ENCODE results near the gene NEDD4L.

The NEDD4L gene

DNA sequence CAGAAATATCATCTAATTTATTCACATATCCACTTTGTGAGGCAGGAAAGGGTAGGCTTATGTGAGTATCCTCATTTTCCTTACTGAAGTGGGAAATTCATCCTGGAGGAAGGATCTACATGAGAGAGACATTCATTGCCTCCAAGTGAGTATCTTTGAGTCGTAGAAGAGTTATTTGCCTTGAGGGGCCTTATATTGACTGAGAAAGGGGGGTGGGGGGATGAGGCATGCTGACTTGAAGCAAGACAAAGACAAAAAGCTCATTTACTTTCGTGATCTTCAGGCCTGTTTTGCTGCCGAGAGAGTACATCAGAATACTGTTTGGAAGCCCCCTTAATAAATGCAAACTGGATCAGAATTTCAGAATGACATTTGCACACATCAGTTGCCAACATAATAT, 17.6 kb upstream of the NEDD4L start:
- no peaks in the 10 kb centered on the region for H3K4me1 ChIP-seq (ENCODE audit: control insufficient read depth in 1 of 2, insufficient read depth in 2 of 2, low read length in 2 of 2)
- DNase-seq, result no peak

DNA sequence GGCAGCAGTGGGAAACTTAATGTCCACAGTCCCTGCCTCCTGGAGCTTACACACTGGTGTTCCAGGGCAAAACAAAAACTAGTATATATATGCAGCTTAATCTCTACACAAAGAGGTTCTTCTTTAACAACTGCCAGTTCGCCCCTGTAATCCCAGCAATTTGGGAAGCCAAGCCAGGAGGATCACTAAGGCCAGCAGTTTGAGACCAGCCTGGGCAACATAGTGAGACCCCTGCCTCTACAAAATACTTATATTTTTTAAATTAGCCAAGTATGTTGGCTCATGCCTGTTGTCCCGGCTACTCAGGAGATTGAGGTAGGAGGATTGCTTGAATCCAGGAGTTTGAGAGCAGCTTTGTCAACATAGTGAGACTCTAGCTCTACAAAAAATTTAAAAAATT, 17.2 kb upstream of the NEDD4L start:
- Histone ChIP-seq H3K14ac (ENCODE audit: low read length) (no peak overlapping the region), H3K23ac (ENCODE audit: low read length) (no peak overlapping the region), H2AK5ac (ENCODE audit: low read length) (no peak overlapping the region), H3K27ac (ENCODE audit: low read depth, low read length) (no peak overlapping the region), H3K79me2 (ENCODE audit: control insufficient read depth, insufficient read depth, low read length, poor library complexity) (no peaks in the 10 kb centered on the region), H2AFZ (ENCODE audit: insufficient read depth, low read length, poor library complexity) (no peak overlapping the region), H3K4me3 (ENCODE audit: low read depth, low read length) (no peak overlapping the region), H3K9me3 (ENCODE audit: insufficient read depth, low read depth, low read length) (no peaks in the 10 kb centered on the region), H4K8ac (ENCODE audit: low read depth, low read length) (no peak overlapping the region), H2BK12ac (ENCODE audit: low read length) (no peak overlapping the region), H2BK5ac (ENCODE audit: low read depth, low read length, poor library complexity) (no peak overlapping the region), H3K27me3 (ENCODE audit: insufficient read depth, low read length) (no peaks in the 10 kb centered on the region), H3K18ac (ENCODE audit: low read length) (no peak overlapping the region), H4K12ac (ENCODE audit: low read depth, low read length) (no peak overlapping the region), H3K4ac (ENCODE audit: low read depth, low read length) (no peak overlapping the region), H4K91ac (ENCODE audit: low read depth, low read length) (no peak overlapping the region), H2BK120ac (ENCODE audit: insufficient read depth, low read length, poor library complexity) (no peak overlapping the region), H3K4me2 (ENCODE audit: low read length) (no peak overlapping the region), H3K4me1 (ENCODE audit: control insufficient read depth in 1 of 2, insufficient read depth in 2 of 2, low read length in 2 of 2) (no peaks in the 10 kb centered on the region), H3K9ac (ENCODE audit: low read length) (no peak overlapping the region), H3K36me3 (ENCODE audit: control insufficient read depth in 1 of 2, insufficient read depth in 2 of 2, low read length in 2 of 2) (no peaks in the 10 kb centered on the region), H3K79me1 (ENCODE audit: low read length) (no peaks in the 10 kb centered on the region)
- no peak for DNase-seq
- WGBS (ENCODE audit: extremely low coverage, insufficient coverage, insufficient read length), result no CpG with 5 or more reads among the region's 2 CpGs

More for the DNA sequence above, 17.6 kb upstream of the NEDD4L start:
- H3K23ac ChIP-seq (ENCODE audit: low read length), result no peak overlapping the region
- H2AFZ ChIP-seq (ENCODE audit: insufficient read depth, low read length, poor library complexity), result no peak overlapping the region
- H3K9me3 ChIP-seq (ENCODE audit: insufficient read depth, low read depth, low read length), result no peaks in the 10 kb centered on the region
- H3K18ac ChIP-seq (ENCODE audit: low read length), result no peak overlapping the region
- H3K14ac ChIP-seq (ENCODE audit: low read length), result no peak overlapping the region
- no peak overlapping the region for H3K4me3 ChIP-seq (ENCODE audit: low read depth, low read length)
- H3K27ac ChIP-seq (ENCODE audit: low read depth, low read length), result no peak overlapping the region
- H2BK12ac ChIP-seq (ENCODE audit: low read length), result no peak overlapping the region
- H3K36me3 ChIP-seq (ENCODE audit: control insufficient read depth in 1 of 2, insufficient read depth in 2 of 2, low read length in 2 of 2), result no peaks in the 10 kb centered on the region
- no peak overlapping the region for H3K9ac ChIP-seq (ENCODE audit: low read length)
- H2BK120ac ChIP-seq (ENCODE audit: insufficient read depth, low read length, poor library complexity), result no peak overlapping the region
- H2AK5ac ChIP-seq (ENCODE audit: low read length), result no peak overlapping the region
- H4K12ac ChIP-seq (ENCODE audit: low read depth, low read length), result no peak overlapping the region
- H3K4me2 ChIP-seq (ENCODE audit: low read length), result no peak overlapping the region
- H4K91ac ChIP-seq (ENCODE audit: low read depth, low read length), result no peak overlapping the region
- no peaks in the 10 kb centered on the region for H3K79me2 ChIP-seq (ENCODE audit: control insufficient read depth, insufficient read depth, low read length, poor library complexity)
- no peak overlapping the region for H2BK5ac ChIP-seq (ENCODE audit: low read depth, low read length, poor library complexity)
- no CpG with 5 or more reads among the region's 3 CpGs for WGBS (ENCODE audit: extremely low coverage, insufficient coverage, insufficient read length)
- H3K27me3 ChIP-seq (ENCODE audit: insufficient read depth, low read length), result no peaks in the 10 kb centered on the region
- no peak overlapping the region for H3K4ac ChIP-seq (ENCODE audit: low read depth, low read length)
- no peak overlapping the region for H4K8ac ChIP-seq (ENCODE audit: low read depth, low read length)
- no peaks in the 10 kb centered on the region for H3K79me1 ChIP-seq (ENCODE audit: low read length)

GRCh38 chr18:58027341-58027740, 16.7 kb upstream of the NEDD4L start:
- no peak overlapping the region for H4K91ac ChIP-seq (ENCODE audit: low read depth, low read length)
- H3K4me1 ChIP-seq (ENCODE audit: control insufficient read depth in 1 of 2, insufficient read depth in 2 of 2, low read length in 2 of 2), result no peaks in the 10 kb centered on the region
- H3K9me3 ChIP-seq (ENCODE audit: insufficient read depth, low read depth, low read length), result no peaks in the 10 kb centered on the region
- no peak overlapping the region for H2AK5ac ChIP-seq (ENCODE audit: low read length)
- DNase-seq, result no peak
- no peaks in the 10 kb centered on the region for H3K79me2 ChIP-seq (ENCODE audit: control insufficient read depth, insufficient read depth, low read length, poor library complexity)
- no peak overlapping the region for H3K18ac ChIP-seq (ENCODE audit: low read length)
- H3K14ac ChIP-seq (ENCODE audit: low read length), result no peak overlapping the region
- H4K12ac ChIP-seq (ENCODE audit: low read depth, low read length), result no peak overlapping the region
- no peak overlapping the region for H3K4ac ChIP-seq (ENCODE audit: low read depth, low read length)
- WGBS (ENCODE audit: extremely low coverage, insufficient coverage, insufficient read length), result no CpG with 5 or more reads among the region's 3 CpGs
- no peak overlapping the region for H3K4me3 ChIP-seq (ENCODE audit: low read depth, low read length)
- no peak overlapping the region for H3K4me2 ChIP-seq (ENCODE audit: low read length)
- H3K36me3 ChIP-seq (ENCODE audit: control insufficient read depth in 1 of 2, insufficient read depth in 2 of 2, low read length in 2 of 2), result no peaks in the 10 kb centered on the region
- no peak overlapping the region for H2BK5ac ChIP-seq (ENCODE audit: low read depth, low read length, poor library complexity)
- H3K9ac ChIP-seq (ENCODE audit: low read length), result no peak overlapping the region
- no peak overlapping the region for H2BK120ac ChIP-seq (ENCODE audit: insufficient read depth, low read length, poor library complexity)
- no peak overlapping the region for H2AFZ ChIP-seq (ENCODE audit: insufficient read depth, low read length, poor library complexity)
- no peak overlapping the region for H3K27ac ChIP-seq (ENCODE audit: low read depth, low read length)
- H2BK12ac ChIP-seq (ENCODE audit: low read length), result no peak overlapping the region
- H3K23ac ChIP-seq (ENCODE audit: low read length), result no peak overlapping the region
- no peak overlapping the region for H4K8ac ChIP-seq (ENCODE audit: low read depth, low read length)
- H3K27me3 ChIP-seq (ENCODE audit: insufficient read depth, low read length), result no peaks in the 10 kb centered on the region
- no peaks in the 10 kb centered on the region for H3K79me1 ChIP-seq (ENCODE audit: low read length)

DNA sequence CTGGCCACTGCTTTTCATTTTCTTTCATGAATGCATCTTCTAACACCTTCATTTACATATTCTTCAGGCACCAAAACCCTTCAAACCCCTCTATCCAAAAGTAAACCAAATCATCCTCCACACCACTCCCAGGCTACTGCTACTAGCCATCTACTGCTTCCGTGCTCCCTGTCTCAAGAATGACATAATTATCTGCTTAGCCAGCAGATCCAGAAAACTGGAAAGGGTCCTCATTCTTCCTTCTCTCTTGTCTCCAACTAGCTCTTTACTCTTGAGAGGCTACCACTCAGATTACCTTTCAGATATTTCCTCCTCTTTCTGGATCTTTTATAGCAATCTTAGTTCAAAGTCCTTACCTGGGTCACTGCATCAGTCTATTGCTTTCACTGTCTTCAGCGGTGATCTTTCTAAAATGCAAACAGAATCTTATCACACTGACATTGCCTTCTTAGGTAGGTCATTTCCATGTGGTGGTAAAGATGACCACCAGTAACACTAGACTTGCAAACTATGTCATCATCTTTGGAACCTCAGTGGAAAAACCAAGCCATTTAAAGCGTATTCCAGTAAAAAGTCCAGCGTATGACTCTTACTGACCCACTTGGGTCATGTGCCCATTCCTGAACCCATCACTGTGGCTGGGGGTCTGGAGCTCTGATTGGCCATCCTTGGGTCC, 15.8 kb upstream of the NEDD4L start:
- H2AFZ ChIP-seq (ENCODE audit: insufficient read depth, low read length, poor library complexity), result no peak overlapping the region
- H2BK12ac ChIP-seq (ENCODE audit: low read length), result no peak overlapping the region
- no peak overlapping the region for H4K12ac ChIP-seq (ENCODE audit: low read depth, low read length)
- H3K23ac ChIP-seq (ENCODE audit: low read length), result no peak overlapping the region
- no peak overlapping the region for H2AK5ac ChIP-seq (ENCODE audit: low read length)
- no peak for DNase-seq
- no peak overlapping the region for H3K4ac ChIP-seq (ENCODE audit: low read depth, low read length)
- no peak overlapping the region for H2BK120ac ChIP-seq (ENCODE audit: insufficient read depth, low read length, poor library complexity)
- H3K9ac ChIP-seq (ENCODE audit: low read length), result no peak overlapping the region
- no peak overlapping the region for H3K4me3 ChIP-seq (ENCODE audit: low read depth, low read length)
- no CpG with 5 or more reads among the region's 4 CpGs for WGBS (ENCODE audit: extremely low coverage, insufficient coverage, insufficient read length)
- H3K14ac ChIP-seq (ENCODE audit: low read length), result no peak overlapping the region
- no peak overlapping the region for H2BK5ac ChIP-seq (ENCODE audit: low read depth, low read length, poor library complexity)
- no peaks in the 10 kb centered on the region for H3K79me1 ChIP-seq (ENCODE audit: low read length)
- no peaks in the 10 kb centered on the region for H3K4me1 ChIP-seq (ENCODE audit: control insufficient read depth in 1 of 2, insufficient read depth in 2 of 2, low read length in 2 of 2)
- no peak overlapping the region for H3K27ac ChIP-seq (ENCODE audit: low read depth, low read length)
- no peaks in the 10 kb centered on the region for H3K27me3 ChIP-seq (ENCODE audit: insufficient read depth, low read length)
- no peak overlapping the region for H3K18ac ChIP-seq (ENCODE audit: low read length)
- H3K36me3 ChIP-seq (ENCODE audit: control insufficient read depth in 1 of 2, insufficient read depth in 2 of 2, low read length in 2 of 2), result no peaks in the 10 kb centered on the region
- no peak overlapping the region for H4K8ac ChIP-seq (ENCODE audit: low read depth, low read length)
- no peak overlapping the region for H3K4me2 ChIP-seq (ENCODE audit: low read length)
- no peak overlapping the region for H4K91ac ChIP-seq (ENCODE audit: low read depth, low read length)
- no peaks in the 10 kb centered on the region for H3K79me2 ChIP-seq (ENCODE audit: control insufficient read depth, insufficient read depth, low read length, poor library complexity)
- no peaks in the 10 kb centered on the region for H3K9me3 ChIP-seq (ENCODE audit: insufficient read depth, low read depth, low read length)

All from trophoblast cell (in vitro differentiated cells and primary cell).